RWPE1 (cell line): ENCODE results near the gene VAC14.

Source experiments
- CTCF ChIA-PET: fragments of 350-600 bp; sonication (Branson Sonifier 250); formaldehyde crosslinking; extraction: SDS; loops from one replicate; lab custom pipeline; 2021; lab: Yijun Ruan, JAX
- POLR2A ChIA-PET: fragments of 400-600 bp; formaldehyde crosslinking; extraction: SDS; loops from one replicate; lab custom pipeline; 2020; ENCODE audit warnings: antibody characterized with exemption; ENCODE audit not compliant: low non-redundant PET; lab: Yijun Ruan, JAX
- DNase-seq: peaks from one replicate; pipeline ENCODE4 v3.0.0; 2012; ENCODE audit warnings: low spot score
- H3K27ac ChIP-seq: fragments of 450-650 bp; 2 replicates; pipeline ENCODE4 v1.5.1; 2017
- CTCF ChIP-seq: fragments of 450-650 bp; conservative IDR thresholded peaks from 2 replicates; pipeline ENCODE4 v1.5.1; 2017; ENCODE audit warnings: low read depth, mild to moderate bottlenecking

The VAC14 gene

GRCh38 chr16:70699696-70700095 is 101.3 kb downstream of the VAC14 start:
- DNase-seq = no peak
- no peak for TF ChIP-seq CTCF
- ChIA-PET POLR2A (no interaction called here), CTCF (no interaction called here)
- peak overlapping the region; percentile 100 for H3K27ac ChIP-seq

- no peak for DNase-seq
- H3K27ac ChIP-seq = peak overlapping the region; percentile 100
- TF ChIP-seq CTCF = no peak
- POLR2A ChIA-PET = no interaction called here
- CTCF ChIA-PET = no interaction called here
Observed at GRCh38 chr16:70698901-70699300, 102.1 kb downstream of the VAC14 start.

GRCh38 chr16:70697594-70698170 is 103.3 kb downstream of the VAC14 start:
- no peak for DNase-seq
- no peak for TF ChIP-seq CTCF
- POLR2A ChIA-PET = no interaction called here
- H3K27ac ChIP-seq = peak overlapping the region; percentile 100
- CTCF ChIA-PET = no interaction called here

GRCh38 chr16:70696952-70697593 is 103.9 kb downstream of the VAC14 start:
- CTCF ChIA-PET = no interaction called here
- no peak for TF ChIP-seq CTCF
- POLR2A ChIA-PET = no interaction called here
- H3K27ac ChIP-seq = peak overlapping the region; percentile 100
- no peak for DNase-seq

- TF ChIP-seq CTCF = no peak
- DNase-seq = no peak
- POLR2A ChIA-PET = interaction anchor here (0.6 kb wide), 1 partner anchor 72 kb away, joined by 6 read pairs; no protein-coding TSS in a partner anchor
- CTCF ChIA-PET = interaction anchor here (0.8 kb wide), 1 partner anchor 42 kb away, joined by 5 read pairs; no protein-coding TSS in a partner anchor
- peak overlapping the region; percentile 100 for H3K27ac ChIP-seq
Observed at GRCh38 chr16:70696355-70696754, 104.6 kb downstream of the VAC14 start.

- no peak for TF ChIP-seq CTCF
- ChIA-PET CTCF (interaction anchor here (0.8 to 1.1 kb wide), 3 partner anchors 19 to 76 kb away, joined by 3 to 5 read pairs (median 4); no protein-coding TSS in a partner anchor), POLR2A (interaction anchor here (0.6 to 0.7 kb wide), 3 partner anchors 13 to 84 kb away, joined by 3 to 6 read pairs (median 6); no protein-coding TSS in a partner anchor)
- DNase-seq = no peak
- H3K27ac ChIP-seq = peak overlapping the region; percentile 100
Observed at GRCh38 chr16:70695331-70696070, 105.5 kb downstream of the VAC14 start.
